Dedifferentiated amniotic fluid mesenchymal stem cell (primary cell): Measurements from ENCODE around the gene OR7D2.

ENCODE experiments used
- DNase-seq: peaks from one replicate; pipeline ENCODE4 v3.0.0-alpha.2; 2016; ENCODE audit errors: extremely low spot score

Gene OR7D2

GRCh38 chr19:9205501-9206113, 26.8 kb downstream of the OR7D2 start:
- DNase-seq: peak; percentile 46

DNA sequence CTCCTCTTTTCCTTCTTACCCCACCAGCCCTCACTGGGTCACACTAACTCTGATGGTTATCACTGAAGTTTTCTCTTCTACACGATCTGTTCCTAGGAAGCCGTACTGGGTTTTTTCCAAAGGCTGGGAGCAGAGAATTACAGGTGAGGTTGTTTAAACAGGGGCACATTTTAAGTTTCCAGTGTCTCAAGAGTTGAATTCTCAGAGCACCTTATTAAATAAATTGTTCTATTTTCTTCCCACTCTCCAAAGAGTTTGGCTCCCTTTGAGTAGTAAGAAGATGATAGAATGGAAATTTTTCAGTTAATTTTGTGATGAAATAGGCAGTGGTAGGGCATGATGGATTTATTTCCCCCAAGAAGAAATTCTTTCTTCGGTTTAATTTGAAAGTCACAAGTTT, 40.7 kb downstream of the OR7D2 start, which contains the start of gene OR7D4:
TSS of gene OR7D4 (minus strand) at position 101 of the 400 bp plus-strand sequence. CDS start 4,752 bp downstream, outside the sequence.
- no peak for DNase-seq
